HG03354 (cell line): Measurements from ENCODE around the gene DUS2.
"Not testable (repeated sequence)": the region's sequence is repeated elsewhere in the genome, so short reads cannot be mapped to it uniquely, and the experiment has no call there.

Experiments
- ATAC-seq: cut with Tn5 transposase; IDR thresholded peaks from one replicate; pipeline ENCODE4 v1.9.1; 2021; ENCODE audit warnings: mild to moderate bottlenecking; ENCODE audit not compliant: unreplicated experiment, poor library complexity, severe bottlenecking

Gene DUS2

GRCh38 chr16:67998231-67998778 lies 24.8 kb upstream of the DUS2 start:
- ATAC-seq: not testable (repeated sequence)

- ATAC-seq: not testable (repeated sequence)
Measured at GRCh38 chr16:67998779-67999688, 24.1 kb upstream of the DUS2 start, which contains the start of gene DPEP2. Gene DPEP2 (minus strand): TSS chr16:67999484. CDS start chr16:67993212, 6,272 bp downstream.

- no peak for ATAC-seq
Measured at GRCh38 chr16:67999985-68000384, 23.1 kb upstream of the DUS2 start.

- no peak for ATAC-seq
Measured at GRCh38 chr16:68000450-68000849, 22.6 kb upstream of the DUS2 start.

- ATAC-seq: no peak
Measured at GRCh38 chr16:68003031-68003430, 20.1 kb upstream of the DUS2 start.

GRCh38 chr16:68005211-68005610 lies 17.9 kb upstream of the DUS2 start:
- no peak for ATAC-seq

GRCh38 chr16:68005786-68006286 lies 17.2 kb upstream of the DUS2 start:
- no peak for ATAC-seq

GRCh38 chr16:68009157-68009735 lies 13.8 kb upstream of the DUS2 start:
- no peak for ATAC-seq

GRCh38 chr16:68009872-68010271 lies 13.2 kb upstream of the DUS2 start:
- ATAC-seq: not testable (repeated sequence)

GRCh38 chr16:68013440-68013839 lies 9.6 kb upstream of the DUS2 start:
- no peak for ATAC-seq

- no peak for ATAC-seq
Measured at GRCh38 chr16:68015681-68016080, 7.4 kb upstream of the DUS2 start, which contains the start of gene DPEP2NB. Gene DPEP2NB (minus strand): TSS chr16:68015911. CDS start chr16:68015770, 141 bp downstream.

- ATAC-seq: no peak
Measured at GRCh38 chr16:68019167-68019680, 3.9 kb upstream of the DUS2 start.

- no peak for ATAC-seq
Measured at GRCh38 chr16:68021490-68021889, 1.6 kb upstream of the DUS2 start.

GRCh38 chr16:68022278-68022727 lies 781 bp upstream of the DUS2 start:
- no peak for ATAC-seq

GRCh38 chr16:68028996-68029395 lies 5.9 kb downstream of the DUS2 start:
- no peak for ATAC-seq

- not testable (repeated sequence) for ATAC-seq
Measured at GRCh38 chr16:68030108-68030507, 7.0 kb downstream of the DUS2 start.

- no peak for ATAC-seq
Measured at GRCh38 chr16:68031951-68032350, 8.9 kb downstream of the DUS2 start.

GRCh38 chr16:68033101-68033500 lies 10.0 kb downstream of the DUS2 start:
- ATAC-seq: no peak

GRCh38 chr16:68035227-68035626 lies 12.1 kb downstream of the DUS2 start:
- ATAC-seq: no peak
